Fibroblast of skin of scalp (primary cell): ENCODE data around the gene SOS1.
"Not testable (repeated sequence)": the region's sequence is repeated elsewhere in the genome, so short reads cannot be mapped to it uniquely, and the experiment has no call there.

ENCODE experiments used
- DNase-seq: peaks from one replicate; pipeline ENCODE4 v3.0.0-alpha.2; 2013

Gene SOS1

DNA sequence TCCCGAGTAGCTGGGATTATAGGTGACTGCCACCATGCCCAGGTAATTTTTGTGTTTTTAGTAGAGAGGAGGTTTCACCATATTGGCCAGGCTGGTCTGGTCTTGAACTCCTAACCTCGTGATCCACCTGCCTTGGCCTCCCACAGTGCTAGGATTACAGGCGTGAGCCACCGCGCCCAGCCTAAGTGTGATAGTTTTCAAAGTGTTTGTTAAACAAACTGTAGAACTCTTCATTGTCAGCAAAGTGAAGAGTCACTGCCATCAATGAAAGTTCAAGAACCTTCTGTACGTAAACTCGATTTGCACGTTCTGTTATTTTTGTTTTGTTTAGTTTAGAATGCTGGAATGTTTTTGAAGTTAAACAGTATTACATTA, 18.0 kb upstream of the SOS1 start:
- no peak for DNase-seq

DNA sequence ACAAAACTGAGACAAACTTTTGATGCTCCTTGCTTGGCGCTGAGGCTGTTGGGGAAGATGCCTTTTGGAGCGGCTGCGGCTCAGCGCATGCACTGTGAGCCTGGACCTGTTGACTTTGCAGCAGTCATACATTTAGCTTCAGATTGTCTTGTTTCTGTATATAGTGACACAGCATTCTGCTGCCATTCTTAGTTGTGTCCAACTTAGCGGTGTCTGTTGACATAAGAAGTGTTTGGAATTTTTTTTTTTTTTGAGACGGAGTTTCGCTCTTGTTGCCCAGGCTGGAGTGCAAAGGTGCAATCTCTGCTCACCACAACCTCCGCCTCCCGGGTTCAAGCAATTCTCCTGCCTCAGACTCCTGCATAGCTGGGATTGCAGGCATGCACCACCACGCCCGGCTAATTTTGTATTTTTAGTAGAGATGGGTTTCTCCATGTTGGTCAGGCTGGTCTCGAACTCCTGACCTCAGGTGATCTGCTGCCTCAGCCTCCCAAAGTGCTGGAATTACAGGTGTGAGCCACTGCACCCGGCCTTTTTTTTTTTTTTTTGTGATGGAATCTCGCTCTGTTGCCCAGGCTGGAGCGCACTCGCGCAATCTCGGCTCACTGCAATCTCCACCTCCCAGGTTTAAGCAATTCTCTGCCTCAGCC, 17.5 kb upstream of the SOS1 start:
- not testable (repeated sequence) for DNase-seq

DNA sequence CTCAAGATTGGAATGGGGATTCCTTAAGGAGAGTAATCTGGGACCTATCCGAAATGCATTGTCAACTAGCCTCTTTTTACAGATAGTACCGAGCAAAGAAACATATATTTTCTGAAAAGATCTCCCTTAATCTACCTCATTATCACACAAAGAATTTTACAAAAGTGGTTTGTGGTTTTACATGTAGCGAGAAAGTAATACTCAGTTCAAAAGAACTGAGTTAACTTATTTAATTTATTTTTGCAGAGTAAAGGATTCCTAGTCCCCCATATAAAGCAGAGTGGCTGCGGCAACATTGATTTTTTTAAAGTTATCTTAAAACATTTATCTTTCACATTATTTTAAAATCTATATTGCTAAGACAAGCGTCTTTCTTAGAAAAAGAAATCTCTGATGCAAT, 15.9 kb upstream of the SOS1 start:
- DNase-seq = no peak

DNA sequence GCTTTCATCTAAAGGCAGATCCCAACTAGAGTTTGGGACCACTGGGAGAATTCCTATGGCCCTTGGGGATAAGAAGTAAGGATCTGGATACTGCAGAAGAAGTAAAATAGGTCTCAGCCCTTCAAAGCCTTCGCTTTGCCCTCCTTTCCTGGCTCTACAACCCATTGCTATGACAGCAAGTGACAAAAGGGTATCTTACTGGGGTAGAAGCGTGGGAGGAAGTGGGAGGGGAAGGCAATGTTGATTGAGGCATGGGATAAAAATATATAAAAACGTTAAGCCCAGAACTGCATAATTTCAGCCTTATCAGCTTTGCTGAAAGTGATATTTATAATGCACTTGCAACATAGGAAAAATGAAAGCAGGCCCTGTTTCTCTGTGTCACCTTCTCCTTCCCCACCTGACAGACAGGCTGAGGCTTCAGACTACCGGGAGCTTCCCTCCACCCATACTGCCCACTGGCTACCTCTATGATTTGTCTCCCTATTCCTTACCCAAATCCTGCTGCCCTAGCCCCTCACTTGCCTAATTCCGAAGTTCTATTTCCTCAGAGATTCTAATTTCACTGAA, 14.9 kb upstream of the SOS1 start:
- no peak for DNase-seq

DNA sequence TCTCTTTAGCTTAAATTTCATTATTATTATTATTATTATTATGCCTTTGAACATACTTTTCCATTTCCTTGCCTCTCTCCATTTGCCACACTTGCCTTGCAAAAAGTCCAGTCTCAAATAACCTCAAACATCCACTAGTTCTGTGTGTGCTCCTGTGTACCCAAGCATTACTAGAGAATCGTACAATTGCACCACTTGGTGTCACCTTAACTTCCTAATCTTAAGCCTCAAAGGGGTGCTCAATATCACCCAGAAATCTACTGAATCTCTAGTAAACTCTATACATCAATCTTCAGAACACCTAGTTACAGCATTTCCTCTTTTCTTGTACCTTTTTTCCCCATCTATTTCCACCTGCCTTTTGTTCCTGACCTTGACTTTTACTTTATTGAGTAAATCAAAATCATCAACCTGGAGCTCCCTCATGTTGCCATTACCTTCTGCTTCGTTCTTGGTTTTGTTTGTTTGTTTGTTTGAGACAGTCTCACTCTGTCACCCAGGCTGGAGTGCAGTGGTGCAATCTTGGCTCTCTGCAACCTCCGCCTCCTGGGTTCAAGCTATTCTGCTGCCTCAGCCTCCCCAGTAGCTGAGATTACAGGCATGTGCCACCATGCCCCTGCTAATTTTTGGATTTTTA, 12.5 kb upstream of the SOS1 start:
- no peak for DNase-seq

DNA sequence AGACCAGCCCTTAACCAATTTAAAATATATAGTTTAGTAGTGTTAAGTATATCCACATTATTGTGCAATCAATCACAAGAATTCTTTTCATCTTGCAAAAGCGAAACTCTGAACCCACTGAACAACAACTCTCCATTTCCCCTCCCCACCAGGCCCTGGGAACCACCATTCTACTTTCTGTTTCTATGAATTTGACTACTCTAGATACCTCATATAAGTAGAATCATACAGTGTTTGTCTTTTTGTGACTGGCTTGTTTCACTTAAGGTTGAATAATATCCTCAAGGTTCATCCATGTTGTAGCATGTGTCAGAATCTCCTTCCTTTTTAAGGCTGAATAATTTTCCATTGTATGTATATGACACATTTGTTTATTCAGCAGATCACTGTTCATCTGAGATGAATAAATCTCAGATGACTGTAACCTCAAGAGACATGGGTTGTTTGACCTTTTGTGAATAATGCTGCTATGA, 8.1 kb upstream of the SOS1 start:
- no peak for DNase-seq

DNA sequence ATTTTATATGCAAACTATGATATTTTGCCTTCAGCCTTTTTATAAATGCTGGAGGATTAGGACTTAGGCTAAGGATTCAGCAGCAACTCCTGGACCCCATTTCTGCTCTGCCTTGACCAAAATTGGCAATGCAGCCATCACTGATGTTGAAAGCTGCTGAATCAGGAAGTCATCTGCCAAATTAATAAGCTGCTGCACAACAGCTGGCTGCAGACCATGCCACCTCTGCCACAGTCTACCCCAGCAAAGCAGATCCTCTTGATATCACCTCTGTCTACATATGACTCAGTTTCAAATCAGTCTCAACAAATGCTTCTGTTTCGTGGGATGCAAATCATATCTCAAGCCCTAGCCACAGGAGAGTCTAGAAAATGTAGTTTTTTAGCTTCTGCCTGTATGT, 7.1 kb upstream of the SOS1 start:
- DNase-seq = peak; percentile 3

DNA sequence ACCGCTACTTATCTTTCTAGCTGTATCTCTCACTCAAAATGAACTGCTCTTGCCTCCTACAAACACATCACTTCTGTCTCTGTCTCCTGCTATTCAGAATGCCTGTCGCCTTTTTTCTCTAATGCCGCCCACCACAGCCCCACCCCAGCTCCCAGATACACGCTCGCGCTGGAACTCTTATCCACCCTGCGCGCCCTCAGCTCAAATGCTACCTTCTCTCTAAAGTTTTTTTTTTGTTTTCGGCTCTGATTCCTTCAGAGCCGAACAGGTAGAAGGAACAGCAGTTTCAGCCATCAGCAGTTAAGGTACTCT, 3.9 kb upstream of the SOS1 start:
- DNase-seq = no peak

DNA sequence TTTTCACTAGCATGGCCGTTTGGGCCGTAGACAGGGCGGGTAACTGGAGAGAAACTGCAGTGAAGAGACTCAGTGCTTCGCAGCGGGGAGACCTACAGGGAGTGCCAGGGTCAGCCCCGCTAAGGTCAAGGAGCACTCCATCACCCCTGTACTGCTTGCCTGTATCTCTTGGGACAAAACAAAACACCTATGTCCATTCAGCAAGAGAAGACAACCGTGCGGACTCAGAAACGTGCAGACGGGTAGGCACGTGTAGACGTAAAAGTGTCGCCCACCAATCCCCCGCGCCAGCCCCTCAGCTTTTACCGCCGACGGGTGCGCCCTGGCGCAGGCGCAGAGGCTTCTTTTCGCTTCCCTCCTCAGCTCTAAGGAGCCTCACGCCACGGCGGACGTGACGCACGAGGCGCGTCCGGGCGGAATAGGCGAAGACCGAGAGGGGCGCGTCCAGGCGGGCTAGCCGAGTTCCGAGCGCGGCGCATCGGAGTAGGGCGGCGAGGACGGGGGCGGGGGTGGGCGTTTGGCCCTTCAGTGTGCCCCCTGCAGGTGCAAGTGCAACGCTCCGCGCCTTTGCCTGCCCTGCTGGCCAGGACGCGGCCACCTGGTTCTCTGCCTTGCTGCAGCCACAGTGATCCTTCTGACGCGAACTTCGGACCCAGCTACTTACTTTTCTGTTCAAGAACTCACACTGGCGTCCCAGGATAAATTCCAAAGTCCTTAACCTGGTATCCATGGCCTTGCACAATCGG, 3.3 kb upstream of the SOS1 start:
- DNase-seq = peak; percentile 97

DNA sequence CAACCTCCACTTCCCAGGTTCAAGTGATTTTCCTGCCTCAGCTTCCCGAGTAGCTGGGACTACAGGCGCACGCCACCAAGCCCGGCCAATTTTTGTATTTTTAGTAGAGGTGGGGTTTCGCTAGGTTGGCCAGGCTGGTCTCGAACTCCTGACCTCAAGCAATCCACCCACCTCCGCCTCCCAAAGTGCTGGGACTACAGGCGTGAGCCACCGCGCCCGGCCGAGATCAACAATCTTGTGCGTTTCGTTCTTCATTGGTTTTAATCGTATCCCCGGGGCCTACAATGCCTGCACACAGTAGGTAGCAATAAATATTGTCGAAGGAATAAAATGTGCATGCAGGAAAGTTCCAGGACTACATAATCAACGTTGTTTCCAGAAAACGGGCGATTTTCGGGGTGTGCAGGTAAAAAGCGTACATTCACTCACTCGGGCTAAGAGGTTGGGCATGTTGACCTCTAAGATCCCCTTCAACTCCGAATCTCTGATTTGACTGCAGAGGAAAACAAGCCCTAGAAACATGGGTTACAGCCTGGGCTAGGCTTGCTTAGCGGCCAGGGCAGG, 2.7 kb upstream of the SOS1 start:
- DNase-seq = no peak

DNA sequence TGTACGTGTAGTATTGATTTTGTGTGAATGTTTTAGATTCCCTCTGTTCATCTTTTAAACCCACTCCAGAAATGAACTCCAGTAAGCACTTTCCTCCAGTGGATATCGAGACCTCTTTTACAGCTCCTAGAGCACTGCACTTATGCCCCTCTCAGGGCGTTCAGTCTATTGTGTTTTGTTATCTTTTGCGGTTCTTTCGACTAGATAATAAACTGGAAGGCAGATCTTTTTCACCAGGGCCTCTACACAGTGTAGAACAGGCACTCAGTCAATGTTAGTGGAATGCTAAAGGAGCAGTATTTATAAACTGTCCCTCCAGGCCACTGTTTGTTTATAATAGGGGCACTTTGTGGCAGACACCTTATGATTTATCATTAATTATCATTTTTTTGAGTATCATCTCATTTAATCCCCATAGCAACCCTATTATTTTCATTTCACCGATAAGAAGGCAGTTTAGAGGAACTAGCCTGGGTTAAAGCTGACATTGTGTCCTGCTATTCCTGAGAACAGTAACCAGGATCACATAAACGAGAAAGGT, 742 bp upstream of the SOS1 start:
- no peak for DNase-seq

DNA sequence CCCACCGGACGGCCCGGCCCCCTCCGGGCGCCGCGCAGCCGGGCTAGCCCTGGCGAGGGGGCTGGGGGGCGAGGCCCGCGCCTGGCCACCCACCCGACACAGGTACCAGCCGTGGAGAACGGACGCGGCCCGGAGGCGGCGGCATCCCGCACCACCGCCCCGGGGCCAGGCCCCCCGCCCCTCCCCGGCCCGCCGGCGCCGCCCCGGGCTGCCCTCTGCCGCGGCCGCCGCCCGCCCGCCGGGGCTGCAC, 405 bp downstream of the SOS1 start:
- no peak for DNase-seq

DNA sequence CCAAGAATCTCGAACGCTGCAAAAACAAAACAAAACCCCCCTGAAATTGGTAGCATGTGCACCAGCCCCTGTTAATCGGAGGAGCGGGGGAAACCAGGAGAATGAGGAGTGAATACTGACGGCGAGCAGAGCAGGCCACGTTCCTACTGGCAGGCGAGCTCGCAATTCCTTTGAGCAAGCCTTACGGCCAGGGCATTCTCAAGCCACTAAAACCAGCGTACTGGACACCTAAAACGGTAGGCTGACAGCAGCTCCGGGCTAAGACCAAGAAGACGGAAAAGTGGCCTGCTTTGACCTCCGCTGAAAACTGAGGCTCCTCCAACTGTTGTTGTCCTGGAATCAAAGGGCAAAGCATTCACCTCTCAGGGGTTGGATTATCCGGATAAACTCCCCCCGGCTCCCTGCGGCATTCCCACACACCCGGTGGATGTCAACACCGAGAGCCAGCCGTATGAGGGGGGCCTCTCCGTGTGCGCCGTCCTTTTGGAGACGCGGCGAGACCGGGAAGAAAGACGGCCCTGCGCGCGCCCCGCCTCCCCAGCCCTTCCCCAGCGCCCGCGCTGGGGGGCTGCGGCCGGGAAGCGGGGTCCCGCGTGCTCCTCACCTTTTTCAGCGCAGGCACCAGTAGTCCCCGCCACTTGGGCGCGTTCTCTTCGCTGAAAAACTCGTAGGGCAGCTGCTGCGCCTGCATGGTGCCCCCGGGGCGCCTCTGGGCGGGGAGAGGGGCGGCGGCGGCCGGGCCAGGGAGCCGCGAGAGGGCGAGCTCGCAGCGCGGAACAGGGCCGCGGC, 925 bp downstream of the SOS1 start:
- DNase-seq = peak; percentile 54

DNA sequence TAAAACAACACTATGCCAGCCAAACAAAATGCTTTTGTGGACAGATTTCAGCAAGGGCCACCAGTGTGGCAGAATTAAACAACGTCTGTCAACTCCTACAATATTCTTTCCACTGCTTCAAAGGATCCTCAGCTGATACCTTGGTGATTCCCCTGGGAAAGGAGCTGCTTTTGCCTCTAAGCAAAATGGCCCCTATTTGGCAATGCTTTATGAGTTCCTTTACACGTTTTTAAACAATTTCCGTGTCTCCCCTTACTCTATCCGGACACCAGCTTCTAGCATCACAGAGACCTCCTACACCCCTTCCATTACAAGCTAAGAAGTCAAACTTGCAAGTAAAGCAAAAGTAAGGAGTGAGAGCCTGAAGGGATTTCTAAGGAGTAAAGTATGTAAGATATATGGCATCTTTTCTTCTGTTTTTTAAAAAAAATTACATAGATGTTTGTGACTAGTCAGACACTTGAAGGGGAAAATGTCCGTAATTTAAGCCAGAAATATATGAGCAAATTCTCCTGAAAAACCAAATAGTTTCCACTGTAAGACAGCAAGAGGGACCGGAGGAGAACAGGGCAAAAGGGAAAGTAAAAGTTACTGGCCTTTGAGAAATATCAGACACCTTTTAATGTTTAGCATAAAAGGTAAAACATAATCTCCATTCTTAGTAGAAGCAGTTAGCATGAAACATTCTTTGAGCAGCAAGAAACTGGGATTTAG, 1.9 kb downstream of the SOS1 start:
- peak; percentile 6 for DNase-seq

DNA sequence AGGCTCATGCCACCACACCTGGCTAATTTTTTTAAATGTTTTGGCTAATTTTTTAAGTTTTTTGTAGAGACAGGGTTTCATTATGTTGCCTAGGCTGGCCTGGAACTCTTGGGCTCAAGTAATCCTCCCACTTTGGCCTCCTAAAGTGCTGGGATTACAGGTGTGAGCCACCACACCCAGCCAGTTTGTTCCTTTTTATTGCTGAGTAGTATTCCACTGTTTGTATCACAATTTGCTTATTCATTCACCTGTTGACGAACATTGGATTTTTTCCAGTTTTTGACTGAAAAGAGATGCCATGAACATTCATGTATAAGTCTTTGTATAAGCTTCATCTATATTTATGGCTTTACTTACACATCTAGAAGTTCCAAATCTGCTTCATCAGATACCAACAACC, 5.3 kb downstream of the SOS1 start:
- no peak for DNase-seq

DNA sequence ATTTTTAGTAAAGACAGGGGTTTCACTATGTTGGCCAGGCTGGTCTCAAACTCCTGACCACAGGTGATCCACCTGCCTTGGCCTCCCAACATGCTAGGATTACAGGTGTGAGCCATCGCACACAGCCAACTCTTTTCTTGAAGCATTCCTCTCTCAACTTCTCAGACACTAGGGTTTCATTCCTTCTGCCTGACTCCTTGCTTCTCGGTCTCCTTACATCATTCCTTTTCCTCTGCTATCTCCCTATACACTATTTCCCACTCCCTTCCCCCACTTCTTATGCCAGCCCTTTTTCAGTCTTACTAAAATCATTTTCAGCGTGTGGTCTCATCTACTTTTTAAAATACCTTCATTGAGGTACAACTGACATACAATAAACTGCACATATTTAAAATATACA, 6.1 kb downstream of the SOS1 start:
- peak; percentile 26 for DNase-seq

DNA sequence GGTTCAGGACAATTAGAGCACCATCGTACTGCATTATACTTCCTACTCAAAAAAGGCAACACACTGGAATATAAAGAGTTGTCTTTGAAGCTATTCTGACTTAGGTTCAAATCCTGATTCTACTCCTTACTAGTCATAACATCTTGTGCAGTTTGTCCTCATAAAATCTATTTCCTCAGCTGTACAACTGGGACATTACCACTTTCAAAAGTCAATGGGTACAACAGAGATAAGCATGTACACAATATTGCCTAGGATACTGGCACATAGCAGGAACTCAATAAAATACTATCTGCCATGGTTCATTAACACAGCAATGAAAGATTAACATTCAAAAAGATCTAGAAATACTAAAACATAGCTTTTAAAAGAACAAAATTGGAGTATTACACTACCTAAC, 11.3 kb downstream of the SOS1 start:
- no peak for DNase-seq

DNA sequence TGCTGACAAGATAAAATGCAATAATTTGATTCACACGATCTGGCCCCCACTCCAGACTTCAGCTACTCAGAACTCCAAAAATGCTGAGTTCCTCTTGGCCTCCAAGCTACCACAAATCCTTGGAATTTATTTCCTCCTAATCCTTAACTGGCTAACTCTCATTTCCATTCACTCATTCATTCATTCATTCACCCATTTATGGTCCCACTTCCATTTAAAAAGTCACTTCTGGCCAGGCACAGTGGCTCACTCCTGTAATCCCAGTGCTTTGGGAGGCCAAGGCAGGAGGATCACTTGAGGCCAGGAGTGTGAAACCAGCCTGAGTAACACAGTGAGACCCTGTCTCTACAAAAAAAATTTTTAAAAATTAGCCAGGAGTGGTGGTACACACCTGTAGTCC, 12.5 kb downstream of the SOS1 start:
- DNase-seq = no peak

DNA sequence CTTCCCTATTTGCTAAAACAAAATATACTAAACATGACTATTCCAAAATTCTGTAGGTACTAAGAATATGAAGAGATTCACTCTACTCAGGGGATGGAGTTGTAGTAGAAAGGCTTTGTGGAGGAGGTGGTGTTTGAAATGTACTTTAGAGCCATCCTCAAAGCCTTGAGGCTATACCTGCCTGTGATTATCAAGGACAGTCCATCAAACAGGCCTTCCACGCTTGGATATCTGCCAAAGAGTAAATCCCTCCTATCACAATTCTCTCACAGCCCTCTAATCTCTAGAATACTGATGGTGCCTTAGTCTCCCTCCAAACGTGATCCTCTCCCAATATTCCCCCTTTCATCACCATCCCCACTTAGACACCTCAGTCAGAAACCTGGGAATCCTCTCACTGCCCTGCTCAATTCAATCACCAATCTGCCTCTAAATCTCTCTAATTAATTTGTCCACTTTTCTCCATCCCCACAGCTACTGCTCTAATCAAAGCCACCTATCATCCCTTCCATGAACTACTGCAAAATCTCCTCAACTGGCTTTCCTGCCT, 13.1 kb downstream of the SOS1 start:
- no peak for DNase-seq

DNA sequence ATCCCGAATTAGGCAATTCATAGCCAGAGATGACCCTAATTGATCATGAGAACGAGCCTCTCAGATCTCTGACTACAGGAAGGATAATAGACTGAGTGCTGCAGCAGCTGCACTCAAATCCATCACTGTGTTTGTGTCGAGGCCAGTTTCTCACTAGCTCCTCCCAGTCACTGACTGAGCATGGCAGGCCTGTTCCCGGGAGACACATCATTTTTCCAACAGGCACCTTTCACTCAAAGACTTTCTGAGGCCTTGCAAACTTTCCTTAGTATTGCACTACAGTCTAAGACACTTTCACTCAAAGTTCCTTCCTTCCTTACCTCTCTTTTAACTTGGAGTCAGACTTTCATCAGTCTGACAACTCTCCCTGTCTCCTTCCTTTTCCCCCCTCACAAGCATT, 13.7 kb downstream of the SOS1 start:
- DNase-seq = peak; percentile 12

DNA sequence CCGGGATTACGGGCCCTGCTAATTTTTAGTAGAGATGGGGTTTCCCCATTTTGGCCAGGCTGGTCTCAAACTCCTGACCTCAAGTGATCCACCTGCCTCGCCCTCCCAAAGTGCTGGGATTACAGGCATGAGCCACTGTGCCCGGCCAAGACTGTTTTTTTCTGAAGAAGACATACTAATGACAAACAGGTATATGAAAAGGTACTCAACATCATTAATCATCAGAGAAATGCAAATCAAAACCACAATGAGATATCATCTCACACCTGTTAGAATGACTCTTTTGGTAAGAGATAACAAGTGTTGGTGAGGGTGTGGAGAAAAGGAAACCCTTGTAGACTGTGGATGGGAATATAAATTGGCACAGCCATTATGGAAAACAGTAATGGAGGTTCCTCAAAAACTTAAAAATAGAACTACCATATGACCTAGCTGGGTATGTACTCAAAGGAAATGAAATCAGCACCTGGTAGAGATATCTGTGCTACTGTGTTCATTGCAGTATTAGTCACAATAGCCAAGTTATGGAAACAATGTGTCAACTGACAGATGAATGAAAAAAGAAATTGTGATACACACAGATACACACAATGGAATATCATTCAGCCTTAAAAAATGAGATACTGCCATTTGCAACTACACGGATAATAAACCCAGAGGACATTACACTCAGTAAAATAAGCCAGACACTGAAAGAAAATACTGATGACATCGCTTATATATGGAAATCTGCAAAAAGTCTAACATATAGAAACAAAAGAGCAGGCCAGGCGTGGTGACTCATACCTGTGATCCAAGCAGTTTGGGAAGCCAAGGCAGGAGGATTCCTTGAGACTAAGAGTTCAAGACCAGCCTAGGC, 20.8 kb downstream of the SOS1 start:
- no peak for DNase-seq
